Ovary (tissue), 3 donors: ENCODE results near the gene HOXA1.

Experiments used
- CTCF ChIP-seq, 3 donors: fragments of 450-650 bp in 2 of 3; fragments of 200-600 bp in 1 of 3; IDR thresholded peaks; one replicate each; pipeline versions ENCODE4 v1.5.1 to v1.8.0; 2016 to 2022; ENCODE audit warnings: antibody characterized with exemption in 3 of 3, mild to moderate bottlenecking in 1 of 3
- EP300 ChIP-seq: sonication (generic); formaldehyde crosslinking; IDR thresholded peaks from one replicate; pipeline ENCODE4 v1.6.1; 2017; ENCODE audit warnings: antibody characterized with exemption
- POLR2A ChIP-seq: fragments of 450-650 bp; IDR thresholded peaks from one replicate; pipeline ENCODE4 v1.6.1; 2017; ENCODE audit warnings: antibody characterized with exemption, mild to moderate bottlenecking, moderate library complexity
- donor health status: DM: no; HTN: no; CAD: no.

DNA sequence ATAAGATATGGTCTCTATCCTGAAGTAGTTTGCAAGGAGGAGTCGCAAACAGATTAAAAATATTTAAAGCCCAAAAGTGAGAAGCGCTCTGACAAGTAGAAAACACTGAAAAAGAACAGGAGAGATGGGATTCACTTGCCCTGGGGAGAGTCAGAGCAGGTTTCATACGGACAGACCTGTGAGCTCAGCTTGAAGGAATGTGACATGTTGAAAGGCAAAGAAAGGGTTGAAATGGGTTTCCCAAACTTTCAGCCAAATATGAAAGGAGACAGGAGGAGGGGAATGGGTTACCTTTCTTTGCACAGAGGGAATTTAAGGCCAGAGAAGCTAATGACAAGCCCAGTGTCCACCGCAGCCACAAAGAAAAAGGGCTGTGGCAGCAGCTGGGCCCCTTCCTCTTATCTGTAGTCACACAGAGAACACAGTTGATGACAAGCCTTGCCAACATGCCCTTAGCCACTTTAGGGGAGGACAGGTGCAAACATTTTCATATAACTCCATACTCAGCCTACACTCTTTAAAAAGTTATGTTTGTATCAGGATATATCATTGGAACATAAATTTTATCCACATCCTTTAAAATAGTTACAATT, 14.9 kb downstream of the HOXA1 start:
- TF ChIP-seq POLR2A (no peak), CTCF (IDR thresholded peaks at IDR 0.05) (no peak), EP300 (no peak)
